ENCODE data around the gene OGFOD1.

The OGFOD1 gene

DNA sequence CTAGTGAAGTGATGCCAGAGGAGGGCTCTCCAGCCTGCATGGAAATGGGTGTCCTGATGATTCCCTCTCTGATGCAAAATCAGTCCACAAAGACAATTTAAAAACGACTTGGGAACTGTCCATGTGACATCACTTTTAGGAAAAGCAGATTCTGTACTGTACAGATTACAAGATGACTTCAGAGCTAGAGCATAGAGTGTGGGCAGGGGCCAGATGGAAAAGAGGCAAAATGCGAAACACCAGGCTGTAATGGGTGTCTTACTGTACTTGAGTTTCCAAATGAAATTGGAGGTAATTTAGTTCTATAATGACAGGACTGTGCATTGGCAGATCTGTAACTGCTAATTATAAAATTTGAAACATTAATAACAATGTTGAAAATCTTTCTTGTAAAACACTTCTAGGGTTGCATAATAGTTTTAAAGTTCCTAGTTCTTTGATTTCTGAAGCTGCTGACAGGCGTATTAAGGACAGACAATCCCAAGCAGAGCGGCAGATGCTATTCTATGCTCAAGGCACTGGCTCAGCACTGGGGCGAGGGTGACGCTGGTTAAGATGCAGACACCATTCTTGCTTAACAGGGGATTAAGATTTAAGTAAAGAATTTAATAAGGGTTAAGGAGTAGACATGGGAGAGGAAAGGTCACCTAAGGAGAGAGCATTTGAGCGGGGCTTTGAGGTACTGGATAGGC lies 29.6 kb downstream of the OGFOD1 start:
- TF ChIP-seq EZH2phosphoT487 (conservative IDR thresholded peaks at IDR 0.05; ENCODE audit: low read length): no peak
- TF ChIP-seq, protein P1, sequence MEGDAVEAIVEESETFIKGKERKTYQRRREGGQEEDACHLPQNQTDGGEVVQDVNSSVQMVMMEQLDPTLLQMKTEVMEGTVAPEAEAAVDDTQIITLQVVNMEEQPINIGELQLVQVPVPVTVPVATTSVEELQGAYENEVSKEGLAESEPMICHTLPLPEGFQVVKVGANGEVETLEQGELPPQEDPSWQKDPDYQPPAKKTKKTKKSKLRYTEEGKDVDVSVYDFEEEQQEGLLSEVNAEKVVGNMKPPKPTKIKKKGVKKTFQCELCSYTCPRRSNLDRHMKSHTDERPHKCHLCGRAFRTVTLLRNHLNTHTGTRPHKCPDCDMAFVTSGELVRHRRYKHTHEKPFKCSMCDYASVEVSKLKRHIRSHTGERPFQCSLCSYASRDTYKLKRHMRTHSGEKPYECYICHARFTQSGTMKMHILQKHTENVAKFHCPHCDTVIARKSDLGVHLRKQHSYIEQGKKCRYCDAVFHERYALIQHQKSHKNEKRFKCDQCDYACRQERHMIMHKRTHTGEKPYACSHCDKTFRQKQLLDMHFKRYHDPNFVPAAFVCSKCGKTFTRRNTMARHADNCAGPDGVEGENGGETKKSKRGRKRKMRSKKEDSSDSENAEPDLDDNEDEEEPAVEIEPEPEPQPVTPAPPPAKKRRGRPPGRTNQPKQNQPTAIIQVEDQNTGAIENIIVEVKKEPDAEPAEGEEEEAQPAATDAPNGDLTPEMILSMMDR (IDR thresholded peaks at IDR 0.05; ENCODE audit: insufficient read depth, low read length, poor library complexity, severe bottlenecking): no peak
- Histone ChIP-seq H3K4me3 (ENCODE audit: insufficient read depth, low read length, poor library complexity, severe bottlenecking) (no peak overlapping the region), H3K27me3 (ENCODE audit: low read length) (no peaks in the 10 kb centered on the region), H4K20me1 (ENCODE audit: low read depth, low read length) (no peaks in the 10 kb centered on the region), H3K4me2 (ENCODE audit: low read depth, low read length, poor library complexity, severe bottlenecking) (no peak overlapping the region), H3K79me2 (ENCODE audit: insufficient read depth, low read length) (no peaks in the 10 kb centered on the region), H3K9ac (ENCODE audit: low read length) (no peak overlapping the region), H2AFZ (ENCODE audit: low read depth, low read length, severe bottlenecking) (no peak overlapping the region), H3K9me3 (ENCODE audit: insufficient read depth, low read length) (no peaks in the 10 kb centered on the region), H3K27ac (ENCODE audit: low read depth, low read length) (no peak overlapping the region), H3F3A (ENCODE audit: insufficient read depth) (no peaks in the 10 kb centered on the region), H3K36me3 (ENCODE audit: low read length) (peaks cover 23% of the 10 kb centered on the region), H3K9me2 (replicated peaks; ENCODE audit: insufficient read depth, low read length) (no peaks in the 10 kb centered on the region)

DNA sequence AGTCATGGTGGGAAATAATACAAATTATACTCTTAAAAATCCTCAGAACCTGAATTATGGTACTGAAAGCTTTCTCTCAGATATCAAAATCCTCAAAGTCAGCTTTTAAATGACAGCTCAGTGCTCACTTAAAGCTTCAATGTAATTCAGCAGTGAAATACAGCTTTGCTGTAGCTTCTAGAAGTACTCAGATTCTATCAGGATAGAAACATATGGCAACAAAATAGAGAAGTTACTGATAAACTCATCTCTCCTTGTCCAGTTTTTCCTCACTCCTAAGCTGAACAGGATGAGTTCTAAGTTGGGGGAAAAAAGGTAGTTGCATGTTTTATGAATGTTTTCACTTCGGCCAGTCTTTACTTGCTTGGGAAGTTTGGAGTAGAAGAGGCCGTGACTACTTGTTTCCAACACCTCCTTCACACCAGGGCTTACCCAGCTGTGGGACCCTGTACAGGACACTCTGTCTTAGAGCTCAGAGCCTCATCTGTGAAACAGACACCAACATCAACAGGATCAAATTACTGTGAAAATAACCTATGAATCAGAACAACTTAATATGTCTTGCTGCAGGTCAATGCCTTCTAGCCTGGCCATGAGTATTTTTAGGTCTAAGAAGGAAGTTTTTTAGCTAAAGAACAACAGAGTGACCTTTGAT lies 30.2 kb downstream of the OGFOD1 start:
- Histone ChIP-seq H3K36me3 (ENCODE audit: low read length) (peaks cover 17% of the 10 kb centered on the region), H3K79me2 (ENCODE audit: insufficient read depth, low read length) (no peaks in the 10 kb centered on the region), H4K20me1 (ENCODE audit: low read depth, low read length) (no peaks in the 10 kb centered on the region), H3K4me3 (ENCODE audit: insufficient read depth, low read length, poor library complexity, severe bottlenecking) (no peak overlapping the region), H3K27me3 (ENCODE audit: low read length) (no peaks in the 10 kb centered on the region), H3K4me2 (ENCODE audit: low read depth, low read length, poor library complexity, severe bottlenecking) (no peak overlapping the region), H3K9ac (ENCODE audit: low read length) (no peak overlapping the region), H3F3A (ENCODE audit: insufficient read depth) (no peaks in the 10 kb centered on the region), H3K9me3 (ENCODE audit: insufficient read depth, low read length) (no peaks in the 10 kb centered on the region), H3K27ac (ENCODE audit: low read depth, low read length) (no peak overlapping the region), H3K9me2 (replicated peaks; ENCODE audit: insufficient read depth, low read length) (no peaks in the 10 kb centered on the region), H2AFZ (ENCODE audit: low read depth, low read length, severe bottlenecking) (no peak overlapping the region)
- no peak for TF ChIP-seq EZH2phosphoT487 (conservative IDR thresholded peaks at IDR 0.05; ENCODE audit: low read length)
- TF ChIP-seq, protein P1 (IDR thresholded peaks at IDR 0.05; ENCODE audit: insufficient read depth, low read length, poor library complexity, severe bottlenecking): no peak

DNA sequence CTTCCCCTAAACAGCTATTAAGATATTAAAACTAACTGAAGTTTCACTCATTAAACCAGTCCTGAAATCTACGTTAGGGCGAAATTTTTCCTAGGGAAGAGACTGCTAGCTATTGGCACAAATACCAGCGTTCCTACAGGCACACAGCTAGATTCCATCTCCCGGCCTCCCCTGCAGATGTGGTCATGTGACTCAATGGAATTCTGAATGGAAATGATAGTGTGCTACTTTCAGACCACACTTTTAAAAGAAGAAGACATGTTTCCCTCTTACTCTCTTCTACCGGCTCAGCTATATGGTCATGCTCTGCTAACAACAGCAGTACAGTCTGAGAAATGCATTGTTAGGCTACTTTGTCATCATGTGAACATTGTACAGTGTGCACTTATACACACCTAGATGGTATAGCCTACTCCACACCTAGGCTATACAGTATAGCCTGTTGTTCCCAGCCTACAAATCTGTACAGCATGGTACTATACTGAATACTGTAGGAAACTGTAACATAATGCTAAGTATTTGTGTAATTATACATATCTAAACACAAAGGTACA lies 31.4 kb downstream of the OGFOD1 start:
- Histone ChIP-seq H3K9me2 (replicated peaks; ENCODE audit: insufficient read depth, low read length) (no peaks in the 10 kb centered on the region), H3K27ac (ENCODE audit: low read depth, low read length) (no peak overlapping the region), H3K36me3 (ENCODE audit: low read length) (peaks cover 8% of the 10 kb centered on the region; the same call in 1 of the 2 replicates), H3K9ac (ENCODE audit: low read length) (no peak overlapping the region), H3K79me2 (ENCODE audit: insufficient read depth, low read length) (no peaks in the 10 kb centered on the region), H3K27me3 (ENCODE audit: low read length) (no peaks in the 10 kb centered on the region), H4K20me1 (ENCODE audit: low read depth, low read length) (no peaks in the 10 kb centered on the region), H3K9me3 (ENCODE audit: insufficient read depth, low read length) (no peaks in the 10 kb centered on the region), H2AFZ (ENCODE audit: low read depth, low read length, severe bottlenecking) (no peak overlapping the region), H3F3A (ENCODE audit: insufficient read depth) (no peaks in the 10 kb centered on the region), H3K4me3 (ENCODE audit: insufficient read depth, low read length, poor library complexity, severe bottlenecking) (no peak overlapping the region), H3K4me2 (ENCODE audit: low read depth, low read length, poor library complexity, severe bottlenecking) (no peak overlapping the region)
- TF ChIP-seq, protein P1 (IDR thresholded peaks at IDR 0.05; ENCODE audit: insufficient read depth, low read length, poor library complexity, severe bottlenecking): no peak
- TF ChIP-seq EZH2phosphoT487 (conservative IDR thresholded peaks at IDR 0.05; ENCODE audit: low read length): no peak

Data from SU-DHL-6 (cell line).